NCI-H1092 treated with DMSO at 0.1 percent for 48 hours (cell line): ENCODE data around the gene FBXW4.
"Not testable (repeated sequence)": the region's sequence is repeated elsewhere in the genome, so short reads cannot be mapped to it uniquely, and the experiment has no call there.

ENCODE experiments used
- DNase-seq: peaks from one replicate; lab custom pipeline; 2025; lab: John Stamatoyannopoulos, UW

Gene FBXW4

GRCh38 chr10:101655570-101655969, 39.4 kb downstream of the FBXW4 start:
- DNase-seq: no peak

- no peak for DNase-seq
Measured at GRCh38 chr10:101653536-101653935, 41.4 kb downstream of the FBXW4 start.

- no peak for DNase-seq
Measured at GRCh38 chr10:101651336-101651735, 43.6 kb downstream of the FBXW4 start.

- DNase-seq: no peak
Measured at GRCh38 chr10:101650863-101651262, 44.1 kb downstream of the FBXW4 start.

- DNase-seq: no peak
Measured at GRCh38 chr10:101649525-101650085, 45.4 kb downstream of the FBXW4 start.

- DNase-seq: no peak
Measured at GRCh38 chr10:101647255-101647654, 47.7 kb downstream of the FBXW4 start.

GRCh38 chr10:101646364-101646763, 48.6 kb downstream of the FBXW4 start:
- DNase-seq: no peak

- no peak for DNase-seq
Measured at GRCh38 chr10:101645659-101646058, 49.3 kb downstream of the FBXW4 start.

- no peak for DNase-seq
Measured at GRCh38 chr10:101644002-101644401, 51.0 kb downstream of the FBXW4 start.

GRCh38 chr10:101643546-101643945, 51.4 kb downstream of the FBXW4 start:
- no peak for DNase-seq

GRCh38 chr10:101639141-101639900, 55.6 kb downstream of the FBXW4 start:
- no peak for DNase-seq

- not testable (repeated sequence) for DNase-seq
Measured at GRCh38 chr10:101633510-101633909, 61.5 kb downstream of the FBXW4 start.

- DNase-seq: no peak
Measured at GRCh38 chr10:101631821-101632475, 63.0 kb downstream of the FBXW4 start.

- DNase-seq: no peak
Measured at GRCh38 chr10:101630633-101630920, 64.4 kb downstream of the FBXW4 start.

GRCh38 chr10:101629837-101630632, 64.9 kb downstream of the FBXW4 start:
- no peak for DNase-seq

GRCh38 chr10:101625821-101626412, 69.1 kb downstream of the FBXW4 start:
- peak; percentile 30 for DNase-seq

- no peak for DNase-seq
Measured at GRCh38 chr10:101624526-101625102, 70.4 kb downstream of the FBXW4 start.

GRCh38 chr10:101623528-101623927, 71.4 kb downstream of the FBXW4 start:
- no peak for DNase-seq

GRCh38 chr10:101619983-101620382, 75.0 kb downstream of the FBXW4 start:
- no peak for DNase-seq

- no peak for DNase-seq
Measured at GRCh38 chr10:101618871-101619270, 76.1 kb downstream of the FBXW4 start.

- DNase-seq: no peak
Measured at GRCh38 chr10:101617824-101618568, 77.0 kb downstream of the FBXW4 start.
